ENCODE measurements around the gene CBX4.

CBX4 gene

DNA sequence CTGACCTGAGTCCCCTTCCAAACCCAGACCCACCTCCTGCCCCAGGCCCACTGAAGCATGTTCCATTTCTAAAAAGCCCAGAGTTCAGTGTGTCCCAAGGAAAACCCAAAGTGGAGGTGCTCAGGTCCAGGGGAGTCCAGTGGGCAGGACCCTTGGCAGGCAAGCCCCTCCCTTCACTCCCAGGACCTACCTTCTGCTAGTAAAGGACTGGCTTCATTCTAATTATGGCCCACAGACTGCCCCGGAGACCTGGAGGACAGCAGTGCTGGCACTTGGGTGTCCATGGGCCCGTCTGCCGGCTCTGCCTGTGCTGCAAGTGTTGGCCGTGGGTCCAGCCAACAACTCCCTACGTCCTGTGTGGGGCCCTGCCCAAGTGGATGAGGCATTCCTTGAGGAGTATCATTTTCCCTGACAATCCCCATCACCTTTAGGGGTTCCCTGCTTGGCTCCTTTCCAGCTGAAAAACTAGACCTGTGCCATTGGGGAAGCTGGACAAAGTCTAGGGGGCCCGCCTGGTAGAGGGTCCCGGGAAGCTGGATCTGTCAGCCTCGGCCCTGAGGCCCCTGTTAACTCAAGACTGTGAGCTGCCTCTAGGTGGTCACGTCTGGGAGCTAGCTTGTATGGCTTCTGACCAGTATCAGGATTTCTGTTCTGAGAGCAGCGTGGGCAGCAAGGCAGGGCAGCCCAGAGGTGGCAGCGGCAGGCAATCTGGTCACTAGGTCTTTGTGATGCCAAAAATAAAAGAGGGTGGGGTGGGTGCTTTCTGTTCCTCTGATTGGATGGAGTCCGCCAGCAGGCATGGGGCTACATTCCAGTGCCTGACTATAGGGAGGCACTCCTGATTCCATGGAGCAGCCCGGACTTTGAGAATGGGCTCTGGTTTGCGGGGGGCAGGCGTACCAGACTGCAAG is 53.1 kb downstream of the CBX4 start:
- DNase-seq: no peak

DNA sequence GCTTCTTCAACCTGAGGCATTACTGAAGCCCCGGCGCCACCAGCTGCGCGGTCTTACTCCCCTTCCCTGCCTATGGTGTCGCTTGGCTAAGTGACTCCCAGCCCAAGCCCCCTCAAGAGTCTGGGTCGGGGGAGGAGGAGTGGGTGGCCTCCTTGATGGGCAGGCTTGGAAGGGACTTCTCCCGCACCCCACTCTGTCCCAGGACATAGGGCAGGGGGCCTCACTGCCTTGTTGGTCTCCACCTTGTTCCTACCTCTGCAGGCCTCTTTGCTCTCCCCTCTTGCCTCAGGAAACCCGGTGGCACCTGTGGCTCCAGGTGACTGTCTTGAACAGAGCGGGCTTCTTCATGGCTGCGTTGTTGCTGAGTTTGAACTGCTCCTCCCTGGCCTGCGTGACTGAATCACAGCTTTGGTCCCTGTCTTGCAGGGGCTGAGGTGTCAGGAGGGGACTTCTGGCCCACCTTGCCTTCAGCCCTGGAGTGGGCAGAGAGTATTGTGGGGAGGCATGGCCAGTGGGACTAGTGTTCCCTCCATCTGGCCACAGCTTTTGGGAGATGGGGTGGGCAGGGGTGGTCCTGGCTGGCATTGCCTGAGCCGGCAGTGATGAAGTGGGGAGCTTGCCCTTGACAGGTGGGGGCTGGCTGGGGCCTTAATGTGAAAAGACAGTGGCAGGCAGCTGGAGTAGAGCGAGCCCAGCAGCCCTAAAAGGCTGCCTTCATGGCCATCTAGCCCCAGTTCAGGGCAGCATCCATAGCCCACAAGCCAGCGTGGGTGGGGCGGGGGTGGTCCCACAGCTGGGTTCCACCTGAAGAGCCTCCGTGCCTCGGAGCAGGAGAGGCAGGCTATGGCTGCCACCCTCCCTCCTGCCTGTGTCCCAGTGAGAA is 54.0 kb downstream of the CBX4 start:
- DNase-seq: no peak

DNA sequence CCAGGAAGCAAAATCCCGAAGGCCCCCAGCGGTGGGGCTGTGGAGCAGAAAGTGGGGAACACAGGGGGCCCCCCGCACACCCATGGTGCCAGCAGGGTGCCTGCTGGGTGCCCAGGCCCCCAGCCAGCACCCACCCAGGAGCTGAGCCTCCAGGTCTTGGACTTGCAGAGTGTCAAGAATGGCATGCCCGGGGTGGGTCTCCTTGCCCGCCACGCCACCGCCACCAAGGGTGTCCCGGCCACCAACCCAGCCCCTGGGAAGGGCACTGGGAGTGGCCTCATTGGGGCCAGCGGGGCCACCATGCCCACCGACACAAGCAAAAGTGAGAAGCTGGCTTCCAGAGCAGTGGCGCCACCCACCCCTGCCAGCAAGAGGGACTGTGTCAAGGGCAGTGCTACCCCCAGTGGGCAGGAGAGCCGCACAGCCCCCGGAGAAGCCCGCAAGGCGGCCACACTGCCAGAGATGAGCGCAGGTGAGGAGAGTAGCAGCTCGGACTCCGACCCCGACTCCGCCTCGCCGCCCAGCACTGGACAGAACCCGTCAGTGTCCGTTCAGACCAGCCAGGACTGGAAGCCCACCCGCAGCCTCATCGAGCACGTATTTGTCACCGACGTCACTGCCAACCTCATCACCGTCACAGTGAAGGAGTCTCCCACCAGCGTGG is 54.8 kb downstream of the CBX4 start:
- no peak for DNase-seq

DNA sequence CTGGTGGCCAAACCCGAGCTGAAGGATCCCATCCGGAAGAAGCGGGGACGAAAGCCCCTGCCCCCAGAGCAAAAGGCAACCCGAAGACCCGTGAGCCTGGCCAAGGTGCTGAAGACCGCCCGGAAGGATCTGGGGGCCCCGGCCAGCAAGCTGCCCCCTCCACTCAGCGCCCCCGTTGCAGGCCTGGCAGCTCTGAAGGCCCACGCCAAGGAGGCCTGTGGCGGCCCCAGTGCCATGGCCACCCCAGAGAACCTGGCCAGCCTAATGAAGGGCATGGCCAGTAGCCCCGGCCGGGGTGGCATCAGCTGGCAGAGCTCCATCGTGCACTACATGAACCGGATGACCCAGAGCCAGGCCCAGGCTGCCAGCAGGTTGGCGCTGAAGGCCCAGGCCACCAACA is 55.3 kb downstream of the CBX4 start:
- DNase-seq: no peak
